Tibial nerve (tissue), 4 donors: Measurements from ENCODE around the gene BLZF1.

Experiments
- EP300 ChIP-seq, 2 donors: sonication (generic); formaldehyde crosslinking; IDR thresholded peaks; one replicate each; pipeline ENCODE4 v1.6.1; 2017; ENCODE audit warnings: antibody characterized with exemption in 2 of 2, mild to moderate bottlenecking in 1 of 2
- POLR2A ChIP-seq, 2 donors: fragments of 450-650 bp; IDR thresholded peaks; one replicate each; pipeline ENCODE4 v1.6.1; 2017; ENCODE audit warnings: antibody characterized with exemption in 2 of 2, mild to moderate bottlenecking in 2 of 2, moderate library complexity in 2 of 2
- TF ChIP-seq, protein P1 (sequence below), 5 experiments: fragments of 200-600 bp in 3 of 5; fragments of 450-650 bp in 2 of 5; sonication (generic) in 3 of 5; IDR thresholded peaks; one replicate each; pipeline ENCODE4 v1.5.1; 2016 to 2019; ENCODE audit warnings: antibody characterized with exemption in 5 of 5, mild to moderate bottlenecking in 3 of 5, moderate library complexity in 2 of 5

- TF ChIP-seq, protein P1, sequence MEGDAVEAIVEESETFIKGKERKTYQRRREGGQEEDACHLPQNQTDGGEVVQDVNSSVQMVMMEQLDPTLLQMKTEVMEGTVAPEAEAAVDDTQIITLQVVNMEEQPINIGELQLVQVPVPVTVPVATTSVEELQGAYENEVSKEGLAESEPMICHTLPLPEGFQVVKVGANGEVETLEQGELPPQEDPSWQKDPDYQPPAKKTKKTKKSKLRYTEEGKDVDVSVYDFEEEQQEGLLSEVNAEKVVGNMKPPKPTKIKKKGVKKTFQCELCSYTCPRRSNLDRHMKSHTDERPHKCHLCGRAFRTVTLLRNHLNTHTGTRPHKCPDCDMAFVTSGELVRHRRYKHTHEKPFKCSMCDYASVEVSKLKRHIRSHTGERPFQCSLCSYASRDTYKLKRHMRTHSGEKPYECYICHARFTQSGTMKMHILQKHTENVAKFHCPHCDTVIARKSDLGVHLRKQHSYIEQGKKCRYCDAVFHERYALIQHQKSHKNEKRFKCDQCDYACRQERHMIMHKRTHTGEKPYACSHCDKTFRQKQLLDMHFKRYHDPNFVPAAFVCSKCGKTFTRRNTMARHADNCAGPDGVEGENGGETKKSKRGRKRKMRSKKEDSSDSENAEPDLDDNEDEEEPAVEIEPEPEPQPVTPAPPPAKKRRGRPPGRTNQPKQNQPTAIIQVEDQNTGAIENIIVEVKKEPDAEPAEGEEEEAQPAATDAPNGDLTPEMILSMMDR (IDR thresholded peaks at IDR 0.05) = no peak
- TF ChIP-seq POLR2A (IDR thresholded peaks at IDR 0.05) (no peak), EP300 (IDR thresholded peaks at IDR 0.05) (no peak)
Measured at GRCh38 chr1:169338617-169339016, 29.4 kb upstream of the BLZF1 start.
